LNCaP clone FGC (cell line): ENCODE results near the gene CCND2.

Source experiments
- DNase-seq: peaks from one replicate; pipeline ENCODE4 v3.0.0-alpha.2; 2011; ENCODE audit warnings: low read depth
- H3K4me3 ChIP-seq: 2 replicates; pipeline ENCODE4 v1.5.1; 2011; ENCODE audit warnings: mild to moderate bottlenecking, low read depth, low read length, control low read depth
- TF ChIP-seq, protein P1 (sequence below): IDR thresholded peaks from 2 replicates; pipeline ENCODE4 v1.5.1; 2012; ENCODE audit warnings: mild to moderate bottlenecking; ENCODE audit not compliant: control insufficient read depth, insufficient read depth; ENCODE audit errors: extremely low read depth

The CCND2 gene

DNA sequence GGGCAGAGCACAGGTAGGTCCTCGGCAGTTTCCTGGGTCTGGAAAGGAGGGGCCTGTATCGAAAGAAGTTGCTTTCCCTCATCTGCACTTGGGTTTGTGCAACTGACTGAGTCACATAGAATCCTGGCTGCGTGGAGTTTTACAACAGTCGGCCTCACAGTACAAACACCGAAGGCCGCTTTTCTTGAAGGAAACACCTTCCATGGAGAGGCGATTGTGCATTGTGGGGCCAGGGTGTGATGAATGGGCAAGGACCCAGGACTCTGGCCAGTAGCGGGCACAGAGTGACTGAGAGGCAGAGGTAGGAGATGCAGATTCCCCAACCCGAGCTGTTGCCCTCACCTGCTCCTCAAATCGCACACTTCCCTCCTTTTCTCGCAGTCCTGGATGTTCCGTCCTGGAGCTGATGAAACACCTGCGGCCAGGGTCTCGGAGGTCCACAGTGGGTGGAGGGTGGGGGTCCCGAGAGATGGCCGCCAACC lies 7.7 kb downstream of the CCND2 start:
- no peak for DNase-seq
- TF ChIP-seq, protein P1, sequence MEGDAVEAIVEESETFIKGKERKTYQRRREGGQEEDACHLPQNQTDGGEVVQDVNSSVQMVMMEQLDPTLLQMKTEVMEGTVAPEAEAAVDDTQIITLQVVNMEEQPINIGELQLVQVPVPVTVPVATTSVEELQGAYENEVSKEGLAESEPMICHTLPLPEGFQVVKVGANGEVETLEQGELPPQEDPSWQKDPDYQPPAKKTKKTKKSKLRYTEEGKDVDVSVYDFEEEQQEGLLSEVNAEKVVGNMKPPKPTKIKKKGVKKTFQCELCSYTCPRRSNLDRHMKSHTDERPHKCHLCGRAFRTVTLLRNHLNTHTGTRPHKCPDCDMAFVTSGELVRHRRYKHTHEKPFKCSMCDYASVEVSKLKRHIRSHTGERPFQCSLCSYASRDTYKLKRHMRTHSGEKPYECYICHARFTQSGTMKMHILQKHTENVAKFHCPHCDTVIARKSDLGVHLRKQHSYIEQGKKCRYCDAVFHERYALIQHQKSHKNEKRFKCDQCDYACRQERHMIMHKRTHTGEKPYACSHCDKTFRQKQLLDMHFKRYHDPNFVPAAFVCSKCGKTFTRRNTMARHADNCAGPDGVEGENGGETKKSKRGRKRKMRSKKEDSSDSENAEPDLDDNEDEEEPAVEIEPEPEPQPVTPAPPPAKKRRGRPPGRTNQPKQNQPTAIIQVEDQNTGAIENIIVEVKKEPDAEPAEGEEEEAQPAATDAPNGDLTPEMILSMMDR: no peak
- no peak overlapping the region for H3K4me3 ChIP-seq

DNA sequence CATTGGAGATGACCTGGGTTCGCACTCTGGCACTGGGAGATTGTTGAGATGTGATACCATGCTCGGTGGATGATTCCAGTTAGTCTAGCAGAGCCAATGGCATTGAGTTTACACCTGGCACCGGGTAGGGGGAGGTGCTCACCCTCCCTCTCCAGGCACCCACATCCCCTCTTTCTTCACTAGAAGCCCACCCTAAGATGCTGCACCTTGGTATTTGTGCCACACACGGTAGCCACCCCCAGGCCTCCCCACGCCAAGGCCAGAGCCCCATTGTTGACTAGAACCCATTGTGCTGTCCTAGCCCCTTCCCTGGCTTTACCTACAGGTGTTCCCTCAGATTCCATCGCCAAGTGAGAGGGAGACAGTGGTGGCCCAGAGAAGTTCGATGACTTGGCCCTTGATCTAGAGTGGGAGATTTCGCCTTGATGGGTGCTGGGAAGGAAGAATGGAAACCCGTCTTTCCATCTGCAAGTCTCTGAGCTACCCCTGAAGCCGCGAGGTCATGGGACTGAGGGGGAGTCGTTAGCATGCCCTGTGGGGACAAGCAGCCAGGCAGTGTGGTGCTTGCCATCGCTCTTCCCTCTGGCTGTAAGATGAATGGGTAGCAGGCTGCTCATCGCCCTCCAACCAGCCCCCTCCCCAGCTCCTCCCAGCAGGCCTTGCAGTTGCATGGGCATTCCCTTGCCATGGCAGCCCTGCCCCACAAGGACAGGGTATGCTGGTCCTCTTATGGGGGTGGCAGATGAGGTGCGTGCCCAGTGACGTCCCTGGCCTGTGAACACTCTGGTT lies 8.7 kb downstream of the CCND2 start:
- no peak for DNase-seq
- TF ChIP-seq, protein P1: no peak

DNA sequence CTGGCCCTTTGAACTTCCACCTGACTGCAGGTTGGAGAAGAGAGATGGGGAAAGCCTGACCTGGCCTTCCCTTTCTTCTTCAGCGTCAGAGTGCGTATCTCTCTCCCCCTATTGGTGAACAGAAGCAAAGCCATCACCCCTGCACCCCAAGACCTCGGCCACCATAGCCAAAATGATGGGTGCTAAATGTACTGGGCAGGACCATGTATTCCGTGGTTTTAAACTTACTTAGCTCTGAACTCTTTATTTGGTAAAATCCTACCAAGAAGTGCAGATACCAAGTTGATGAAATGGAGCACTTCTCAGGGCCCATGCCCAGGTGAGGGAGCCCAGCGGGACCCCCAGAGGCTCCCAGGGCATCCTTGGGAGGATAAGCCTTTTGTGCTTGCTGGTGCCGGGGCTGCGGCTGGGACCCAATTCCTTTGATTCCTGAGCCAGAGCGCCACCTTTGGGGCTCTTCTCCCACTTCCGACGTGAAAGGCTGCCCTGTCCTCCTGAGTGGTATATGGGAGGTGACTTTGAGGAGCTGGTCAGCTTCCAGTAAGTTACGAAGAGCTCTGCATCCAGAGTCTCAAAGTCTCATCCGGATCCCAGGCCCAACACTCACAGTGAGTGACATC lies 9.4 kb downstream of the CCND2 start:
- TF ChIP-seq, protein P1: no peak
- H3K4me3 ChIP-seq: no peak overlapping the region
- no peak for DNase-seq

More for the DNA sequence above, 8.7 kb downstream of the CCND2 start:
- H3K4me3 ChIP-seq: no peak overlapping the region

DNA sequence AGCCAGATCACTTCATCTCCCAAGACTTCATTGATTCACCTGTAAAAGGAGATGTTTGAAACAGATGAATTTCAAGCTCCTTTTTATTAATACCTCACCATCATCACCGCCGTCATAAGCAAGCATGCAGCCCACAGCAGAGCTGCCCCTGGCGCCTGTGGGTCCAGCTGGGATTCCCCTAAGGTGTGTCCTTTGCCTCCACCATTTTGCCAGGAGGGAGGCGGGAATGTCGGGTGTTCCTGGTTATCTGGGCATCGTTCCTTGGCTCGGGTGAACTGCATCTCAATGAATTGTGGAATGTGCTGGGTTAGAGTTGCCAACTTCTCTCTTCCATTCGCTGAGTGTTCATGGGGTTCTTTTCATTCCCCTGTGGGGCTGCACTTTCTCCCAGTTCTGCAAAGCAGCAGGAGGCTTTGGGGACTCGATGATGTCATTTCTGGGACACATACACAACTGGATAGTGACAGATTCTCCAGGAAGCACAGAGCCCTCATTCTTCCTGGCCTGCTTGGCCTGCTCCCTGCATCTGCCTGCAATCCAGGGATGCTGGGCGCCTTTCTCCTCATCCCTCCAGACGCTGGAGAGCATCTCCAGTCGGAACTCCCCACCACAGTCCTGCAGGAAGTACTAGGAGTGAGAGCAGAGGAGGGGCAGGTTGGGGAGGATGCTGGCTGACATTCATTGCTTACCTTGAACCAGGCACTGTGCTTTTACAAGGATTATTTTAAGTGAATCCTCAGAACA lies 10.1 kb downstream of the CCND2 start:
- DNase-seq: no peak
- TF ChIP-seq, protein P1: no peak
- H3K4me3 ChIP-seq: no peak overlapping the region

DNA sequence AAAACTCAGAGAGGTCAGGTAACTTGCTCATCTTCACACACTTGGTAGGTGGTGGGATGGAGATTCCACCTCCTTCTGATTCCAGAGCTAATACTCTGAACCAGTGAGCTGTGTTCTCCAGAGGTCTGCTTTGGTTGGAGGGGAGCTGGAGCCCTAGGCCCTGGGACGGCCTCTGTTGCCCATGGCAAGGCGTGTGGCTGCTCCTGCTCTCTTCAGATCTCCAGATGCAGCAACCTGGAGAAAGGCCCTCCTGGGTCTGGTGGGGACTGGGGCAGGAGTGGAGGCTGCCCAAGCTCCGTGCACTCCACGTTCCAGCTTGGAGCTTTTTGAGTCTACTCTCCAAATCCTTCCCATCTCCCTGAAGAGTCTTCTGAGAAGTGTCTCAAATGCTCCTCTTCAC lies 10.7 kb downstream of the CCND2 start:
- TF ChIP-seq, protein P1: no peak
- H3K4me3 ChIP-seq: no peak overlapping the region
- DNase-seq: no peak

DNA sequence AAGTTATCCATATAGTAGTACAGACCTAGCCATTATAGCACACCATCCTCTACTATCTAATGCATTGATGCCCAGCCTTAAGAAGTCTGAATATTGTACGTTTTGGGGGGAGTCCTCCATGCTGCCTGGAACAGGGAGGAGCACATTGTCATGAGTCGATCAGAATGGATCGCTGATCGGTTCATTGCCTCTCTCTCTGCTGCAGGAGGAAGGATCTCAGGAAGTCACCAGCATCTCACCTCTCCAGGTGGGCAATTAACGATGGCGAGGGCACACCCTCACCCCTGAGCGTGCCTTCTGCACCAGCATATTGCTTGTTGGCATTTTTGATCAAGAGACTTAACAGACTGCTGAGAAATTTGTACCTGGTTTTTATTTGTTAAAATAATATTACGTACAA lies 11.5 kb downstream of the CCND2 start:
- no peak overlapping the region for H3K4me3 ChIP-seq
- no peak for DNase-seq
- TF ChIP-seq, protein P1: no peak
